Astrocyte of the spinal cord (primary cell): ENCODE measurements around the gene KDELR3.

Experiments used
- DNase-seq: peaks from one replicate; pipeline ENCODE4 v3.0.0; 2011; ENCODE audit warnings: low read depth, low spot score
- H3K4me3 ChIP-seq: 2 replicates; pipeline ENCODE4 v1.5.1; 2011; ENCODE audit warnings: low read depth, mild to moderate bottlenecking, low read length, moderate library complexity
- CTCF ChIP-seq: IDR thresholded peaks from 2 replicates; pipeline ENCODE4 v1.5.1; 2012; ENCODE audit warnings: low read depth, mild to moderate bottlenecking, low read length, inconsistent platforms
- in situ Hi-C: cut with HindIII; loops from 2 replicates; pipeline ENCODE4 v1.10.0; 2017; ENCODE audit warnings: low sequenced_read_pairs

Gene KDELR3

GRCh38 chr22:38455076-38455529 lies 12.8 kb upstream of the KDELR3 start, which contains the start of gene KCNJ4:
KCNJ4 (minus strand) TSS chr22:38455199; CDS start chr22:38428132, 27,067 bp downstream.
- no peak for DNase-seq
- no peak for TF ChIP-seq CTCF
- H3K4me3 ChIP-seq: no peak within 1 kb of the TSS
- in situ Hi-C loops: no loop called here

GRCh38 chr22:38455530-38456271 lies 12.2 kb upstream of the KDELR3 start:
- in situ Hi-C loops: no loop called here
- H3K4me3 ChIP-seq: no peak overlapping the region
- TF ChIP-seq CTCF: no peak
- no peak for DNase-seq

DNA sequence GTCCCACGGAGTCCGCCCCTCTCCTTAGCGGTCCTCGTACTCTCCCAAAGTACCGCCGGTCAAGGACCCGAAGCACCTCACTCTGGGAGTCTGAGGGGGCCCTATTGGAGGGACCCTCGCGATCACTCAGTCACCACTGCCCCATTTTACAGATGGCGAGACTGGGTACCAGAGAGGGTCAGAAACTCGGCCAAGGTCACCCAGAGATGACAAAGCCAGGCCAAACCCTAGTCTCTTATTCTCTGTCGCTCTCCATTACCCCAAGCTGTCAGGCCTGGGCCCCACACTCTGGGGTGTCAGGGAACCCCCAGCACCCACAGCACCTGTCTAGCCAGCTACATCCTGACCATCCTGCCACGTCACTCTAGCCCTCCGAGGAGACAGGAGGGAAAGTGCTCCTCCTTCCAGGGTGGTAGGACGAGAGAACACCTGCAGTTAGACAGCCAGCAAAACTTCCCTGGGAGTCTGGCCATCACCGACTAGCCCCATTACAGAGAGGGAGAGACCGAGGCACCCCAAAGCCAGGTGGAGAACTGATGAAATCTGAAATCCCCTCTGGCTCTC lies 11.5 kb upstream of the KDELR3 start:
- H3K4me3 ChIP-seq: no peak overlapping the region
- TF ChIP-seq CTCF: no peak
- in situ Hi-C loops: no loop called here
- DNase-seq: no peak

DNA sequence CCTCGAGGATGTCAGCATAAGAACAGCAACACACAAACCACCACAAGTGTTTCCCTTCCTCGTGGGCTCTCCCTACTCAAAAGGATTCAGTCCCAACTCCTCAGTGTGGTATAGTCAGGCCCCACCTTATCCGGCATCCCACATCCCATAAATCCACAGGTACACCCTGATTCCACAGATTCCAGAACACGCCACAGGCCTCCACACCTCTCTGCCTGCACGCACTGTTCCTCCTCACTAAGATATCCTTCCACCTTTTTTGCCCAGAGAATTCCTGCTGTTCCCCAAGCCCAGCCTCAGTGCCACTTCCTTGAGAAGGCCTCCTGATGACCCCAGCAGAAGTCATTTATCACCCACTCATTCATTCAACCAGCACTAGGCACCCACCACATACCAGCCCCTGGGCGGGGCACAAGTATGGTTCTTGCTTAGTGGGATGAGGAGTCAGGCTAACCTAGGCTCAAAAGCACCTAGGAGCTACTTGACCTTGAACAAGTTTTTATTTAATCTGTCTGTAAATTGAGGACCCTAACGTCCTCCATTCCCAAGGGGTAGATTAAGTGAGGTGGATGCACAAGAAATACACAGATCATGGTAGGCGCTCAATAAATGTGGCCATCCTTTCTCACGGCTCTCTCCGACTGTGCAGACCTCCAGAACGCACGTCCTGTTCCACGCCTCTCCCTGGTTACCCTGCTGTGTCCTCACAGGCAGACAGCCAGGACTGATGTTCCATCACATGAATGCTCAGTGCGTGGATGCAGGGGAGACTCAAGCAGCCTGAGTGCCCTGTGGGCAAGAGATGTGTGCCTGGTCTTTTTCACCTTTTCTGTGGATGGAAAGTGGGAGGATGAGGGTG lies 10.8 kb upstream of the KDELR3 start:
- in situ Hi-C loops: no loop called here
- H3K4me3 ChIP-seq: no peak overlapping the region
- no peak for TF ChIP-seq CTCF
- no peak for DNase-seq

- no peak overlapping the region for H3K4me3 ChIP-seq
- in situ Hi-C loops: no loop called here
- no peak for DNase-seq
- no peak for TF ChIP-seq CTCF
Measured at GRCh38 chr22:38460426-38460840, 7.5 kb upstream of the KDELR3 start.

GRCh38 chr22:38461057-38461413 lies 6.9 kb upstream of the KDELR3 start:
- H3K4me3 ChIP-seq: no peak overlapping the region
- TF ChIP-seq CTCF: no peak
- in situ Hi-C loops: no loop called here
- no peak for DNase-seq
